Lung (tissue), 12 donors: ENCODE results near the gene LPIN3. TPM values are rescaled to one million over a fixed set of nuclear protein-coding genes. Genes with fewer than 3 reads are reported as not detected.

Experiments
- ATAC-seq: fragments of 200-7000 bp; cut with Tn5 transposase; one replicate; pipeline ENCODE4 v1.9.1; 2020; ENCODE audit warnings: moderate number of reproducible peaks; ENCODE audit not compliant: insufficient read depth, low FRiP score
- DNase-seq, 3 donors: peaks; one replicate each; pipeline ENCODE4 v3.0.0-alpha.2; 2013 to 2017
- H3K27ac ChIP-seq, 2 donors: one replicate each; pipeline ENCODE4 v1.5.1; 2013; ENCODE audit warnings: mild to moderate bottlenecking in 2 of 2, moderate library complexity in 2 of 2, control low read depth in 1 of 2, inconsistent platforms in 1 of 2, low read depth in 1 of 2, low read length in 1 of 2
- H3K27me3 ChIP-seq, 3 donors: one replicate each; pipeline ENCODE4 v1.5.1; 2013; ENCODE audit warnings: low read length in 2 of 3; ENCODE audit not compliant: control insufficient read depth in 3 of 3, insufficient read depth in 3 of 3
- H3K36me3 ChIP-seq, 4 donors: one replicate each; pipeline ENCODE4 v1.5.1; 2013; ENCODE audit warnings: low read length in 4 of 4, mild to moderate bottlenecking in 1 of 4, moderate library complexity in 1 of 4; ENCODE audit not compliant: control insufficient read depth in 4 of 4, insufficient read depth in 4 of 4
- H3K4me1 ChIP-seq, 5 donors: one replicate each; pipeline ENCODE4 v1.5.1; 2013; ENCODE audit warnings: low read length in 5 of 5, mild to moderate bottlenecking in 2 of 5, moderate library complexity in 1 of 5; ENCODE audit not compliant: control insufficient read depth in 5 of 5, insufficient read depth in 5 of 5
- H3K4me3 ChIP-seq: one replicate; pipeline ENCODE4 v1.5.1; 2013; ENCODE audit warnings: mild to moderate bottlenecking, control low read depth, moderate library complexity
- H3K9ac ChIP-seq, 2 donors: one replicate each; pipeline ENCODE4 v1.5.1; 2013; ENCODE audit warnings: low read length in 2 of 2, control low read depth in 1 of 2; ENCODE audit not compliant: insufficient read depth in 1 of 2
- H3K9me3 ChIP-seq, 4 donors: one replicate each; pipeline ENCODE4 v1.5.1; 2013; ENCODE audit warnings: low read length in 3 of 4, mild to moderate bottlenecking in 1 of 4, moderate library complexity in 1 of 4; ENCODE audit not compliant: control insufficient read depth in 4 of 4, insufficient read depth in 3 of 4
- CTCF ChIP-seq: IDR thresholded peaks from 2 replicates; pipeline ENCODE4 v1.5.1; 2012; ENCODE audit warnings: mild to moderate bottlenecking; ENCODE audit errors: control extremely low read depth, extremely low read depth
- WGBS, 2 donors: extraction: QIAGEN DNeasy Blood & Tissue Kit; methylation state at CpG; one replicate each; pipeline ENCODE4 v1.1.7; 2013; 5-methylcytosine and 5-hydroxymethylcytosine counted together
- polyA plus RNA-seq, 2 donors: library from polyadenylated mRNA; stranded (reverse); fragments of 200-250 nt; gene quantifications; one replicate each; pipeline ENCODE4 v1.2.1, GENCODE V29; 2013
- total RNA-seq, 2 donors: library from RNA; depleted of rRNA in 1 of 2; stranded (reverse); fragments of >200 nt in 1 of 2; gene quantifications; one replicate each; pipeline ENCODE4 v1.2.1, GENCODE V29; 2014 to 2021
- donor health status: control.
- donor health status: control.
- donor health status: Bipolar disorder and iron deficiency.
- donor health status: healthy.
- donor health status: DM: yes; HTN: yes; CAD: no.

LPIN3 gene
- total and polyA plus RNA-seq, 4 donors, result 5.2 to 16.4 (median 10.4) TPM

- Histone ChIP-seq H3K9me3 (no peaks in the 10 kb centered on the region), H3K4me3 (no peak overlapping the region), H3K27ac (no peak overlapping the region), H3K27me3 (no peaks in the 10 kb centered on the region), H3K36me3 (no peaks in the 10 kb centered on the region), H3K9ac (no peak overlapping the region), H3K4me1 (peaks cover 0 to 12% (median 4%) of the 10 kb centered on the region in 5 donors)
- no peak for TF ChIP-seq CTCF
- 95 to 96% methylated on average over 3 of the region's 3 CpGs for WGBS, 2 donors
- DNase-seq (no peak), ATAC-seq (no peak)
Measured at GRCh38 chr20:41390889-41391288, 50.3 kb downstream of the LPIN3 start.

DNA sequence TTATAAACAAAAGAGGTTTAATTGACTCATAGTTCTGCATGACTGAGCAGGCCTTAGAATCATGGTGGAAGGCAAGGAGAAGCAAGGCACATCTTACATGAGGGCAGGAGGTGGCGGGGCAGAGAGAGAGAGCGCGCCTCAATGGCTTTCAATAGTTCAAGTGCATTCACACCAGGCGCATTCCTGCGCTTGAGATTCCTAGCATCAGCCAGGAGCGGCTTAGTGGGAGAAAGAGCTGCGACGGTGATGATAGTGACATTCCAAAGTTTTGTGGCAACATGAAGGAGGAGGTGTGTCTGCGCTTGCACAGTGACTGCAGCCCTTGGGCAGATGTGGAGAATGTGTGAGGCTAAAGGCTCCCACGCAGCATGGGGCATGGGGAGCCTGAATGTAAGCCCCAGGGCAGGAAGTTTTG lies 51.0 kb downstream of the LPIN3 start:
- 79 to 95% methylated on average over 10 of the region's 10 CpGs for WGBS, 2 donors
- H3K9ac ChIP-seq, result no peak overlapping the region
- H3K4me3 ChIP-seq, result no peak overlapping the region
- H3K27ac ChIP-seq, result no peak overlapping the region
- no peak for TF ChIP-seq CTCF
- no peaks in the 10 kb centered on the region for H3K36me3 ChIP-seq
- peaks cover 0 to 12% (median 6%) of the 10 kb centered on the region in 5 donors for H3K4me1 ChIP-seq
- no peaks in the 10 kb centered on the region for H3K27me3 ChIP-seq
- H3K9me3 ChIP-seq, result no peaks in the 10 kb centered on the region
- peak in 2 of 3 donors; percentile 27 to 31 for DNase-seq
- ATAC-seq, result no peak

GRCh38 chr20:41392295-41392694 lies 51.7 kb downstream of the LPIN3 start:
- H3K9ac ChIP-seq, result no peak overlapping the region
- 92 to 94% methylated on average over 1 of the region's 1 CpG for WGBS, 2 donors
- no peak overlapping the region for H3K27ac ChIP-seq
- no peaks in the 10 kb centered on the region for H3K27me3 ChIP-seq
- no peak for TF ChIP-seq CTCF
- ATAC-seq, result no peak
- H3K4me1 ChIP-seq, result peaks cover 0 to 8% (median 6%) of the 10 kb centered on the region in 5 donors
- no peak for DNase-seq
- H3K4me3 ChIP-seq, result no peak overlapping the region
- no peaks in the 10 kb centered on the region for H3K36me3 ChIP-seq
- H3K9me3 ChIP-seq, result no peaks in the 10 kb centered on the region
